ENCODE measurements around the gene MED20.

DNA sequence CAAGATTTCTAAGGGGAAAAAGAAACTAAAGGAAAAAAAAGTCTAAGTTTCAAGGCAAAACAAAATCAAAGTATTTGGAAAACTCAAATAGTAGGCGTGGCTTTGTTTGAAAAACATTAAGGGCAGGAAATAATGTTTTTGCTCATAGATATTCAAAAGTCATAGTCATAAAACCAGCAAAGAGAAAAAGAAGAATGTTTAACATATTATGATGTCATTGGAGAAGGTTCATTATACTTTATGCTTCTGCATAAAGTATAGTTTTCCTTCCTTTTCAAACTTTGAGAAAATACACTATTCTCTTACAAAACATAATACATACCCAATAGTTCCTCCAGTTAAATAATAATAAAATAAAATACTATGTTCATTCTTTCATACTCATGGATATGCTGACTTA is 39.4 kb downstream of the MED20 start:
- TF ChIP-seq, protein P1, sequence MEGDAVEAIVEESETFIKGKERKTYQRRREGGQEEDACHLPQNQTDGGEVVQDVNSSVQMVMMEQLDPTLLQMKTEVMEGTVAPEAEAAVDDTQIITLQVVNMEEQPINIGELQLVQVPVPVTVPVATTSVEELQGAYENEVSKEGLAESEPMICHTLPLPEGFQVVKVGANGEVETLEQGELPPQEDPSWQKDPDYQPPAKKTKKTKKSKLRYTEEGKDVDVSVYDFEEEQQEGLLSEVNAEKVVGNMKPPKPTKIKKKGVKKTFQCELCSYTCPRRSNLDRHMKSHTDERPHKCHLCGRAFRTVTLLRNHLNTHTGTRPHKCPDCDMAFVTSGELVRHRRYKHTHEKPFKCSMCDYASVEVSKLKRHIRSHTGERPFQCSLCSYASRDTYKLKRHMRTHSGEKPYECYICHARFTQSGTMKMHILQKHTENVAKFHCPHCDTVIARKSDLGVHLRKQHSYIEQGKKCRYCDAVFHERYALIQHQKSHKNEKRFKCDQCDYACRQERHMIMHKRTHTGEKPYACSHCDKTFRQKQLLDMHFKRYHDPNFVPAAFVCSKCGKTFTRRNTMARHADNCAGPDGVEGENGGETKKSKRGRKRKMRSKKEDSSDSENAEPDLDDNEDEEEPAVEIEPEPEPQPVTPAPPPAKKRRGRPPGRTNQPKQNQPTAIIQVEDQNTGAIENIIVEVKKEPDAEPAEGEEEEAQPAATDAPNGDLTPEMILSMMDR (IDR thresholded peaks at IDR 0.05; ENCODE audit: borderline replicate concordance, extremely low read depth, low read length, poor library complexity, severe bottlenecking), result no peak
- no peak for TF ChIP-seq EZH2 (IDR thresholded peaks at IDR 0.05; ENCODE audit: borderline replicate concordance, low read depth, low read length, severe bottlenecking)
